DOHH2 (cell line): ENCODE measurements around the gene NFATC3.

ENCODE experiments used
- H3F3A ChIP-seq: fragments of 200-600 bp; sonication (generic), shearing (Covaris generic); 2 replicates; pipeline ENCODE4 v1.6.0; 2016; ENCODE audit warnings: antibody characterized with exemption, mild to moderate bottlenecking; ENCODE audit not compliant: control insufficient read depth, insufficient read depth
- H3K27ac ChIP-seq: fragments of 200-600 bp; sonication (generic); 2 replicates; pipeline ENCODE4 v1.5.1; 2014; ENCODE audit warnings: low read depth, mild to moderate bottlenecking, low read length, moderate library complexity
- H3K27me3 ChIP-seq: fragments of 200-600 bp; sonication (generic); 2 replicates; pipeline ENCODE4 v1.6.1; 2014; ENCODE audit warnings: mild to moderate bottlenecking, low read length, mixed read lengths; ENCODE audit not compliant: control insufficient read depth
- H3K36me3 ChIP-seq: fragments of 200-600 bp; sonication (generic); 2 replicates; pipeline ENCODE4 v1.6.1; 2014; ENCODE audit warnings: mild to moderate bottlenecking, low read length, moderate library complexity, mixed read lengths; ENCODE audit not compliant: control insufficient read depth
- H3K4me1 ChIP-seq: fragments of 200-600 bp; sonication (generic); 2 replicates; pipeline ENCODE4 v1.6.1; 2014; ENCODE audit warnings: mild to moderate bottlenecking, low read length, mixed read lengths; ENCODE audit not compliant: control insufficient read depth
- H3K4me2 ChIP-seq: fragments of 200-600 bp; sonication (generic); 2 replicates; pipeline ENCODE4 v1.6.0; 2014; ENCODE audit warnings: mild to moderate bottlenecking, low read length, moderate library complexity
- H3K4me3 ChIP-seq: fragments of 200-600 bp; sonication (generic); 2 replicates; pipeline ENCODE4 v1.5.1; 2014; ENCODE audit warnings: mild to moderate bottlenecking, low read length, mixed read lengths
- H3K79me2 ChIP-seq: fragments of 200-600 bp; sonication (generic); 2 replicates; pipeline ENCODE4 v1.6.1; 2014; ENCODE audit warnings: mild to moderate bottlenecking, low read length, mixed read lengths; ENCODE audit not compliant: control insufficient read depth
- H3K9me2 ChIP-seq: fragments of 200-600 bp; sonication (generic); replicated peaks from 2 replicates; pipeline ENCODE4 v1.6.1; 2014; ENCODE audit warnings: mild to moderate bottlenecking, low read length, mixed read lengths; ENCODE audit not compliant: control insufficient read depth
- H3K9me3 ChIP-seq: fragments of 200-600 bp; sonication (generic); 2 replicates; pipeline ENCODE4 v1.6.1; 2014; ENCODE audit warnings: antibody characterized with exemption, low read length, mixed read lengths; ENCODE audit not compliant: control insufficient read depth, insufficient read depth
- H4K20me1 ChIP-seq: fragments of 200-600 bp; sonication (generic); 2 replicates; pipeline ENCODE4 v1.6.0; 2014; ENCODE audit warnings: low read depth, mild to moderate bottlenecking, antibody characterized with exemption, low read length, moderate library complexity; ENCODE audit not compliant: control insufficient read depth, insufficient read depth
- CTCF ChIP-seq: fragments of 200-600 bp; sonication (generic); IDR thresholded peaks from one replicate; pipeline ENCODE4 v1.5.1; 2014; ENCODE audit warnings: antibody characterized with exemption, mild to moderate bottlenecking, low read depth, low read length; ENCODE audit not compliant: poor library complexity, severe bottlenecking
- EZH2phosphoT487 ChIP-seq: fragments of 200-600 bp; sonication (generic); IDR thresholded peaks from 2 replicates; pipeline ENCODE4 v1.6.1; 2017; ENCODE audit warnings: borderline replicate concordance, mild to moderate bottlenecking, antibody characterized with exemption, low read length, moderate library complexity, mixed read lengths

Gene NFATC3

GRCh38 chr16:68075980-68076379 lies 9.2 kb upstream of the NFATC3 start:
- Histone ChIP-seq H3K36me3 (peaks cover 70% of the 10 kb centered on the region), H3K9me2 (no peaks in the 10 kb centered on the region), H3K4me1 (peaks cover 83% of the 10 kb centered on the region), H3K9me3 (no peaks in the 10 kb centered on the region), H4K20me1 (no peaks in the 10 kb centered on the region), H3F3A (peaks cover 14% of the 10 kb centered on the region), H3K27me3 (no peaks in the 10 kb centered on the region), H3K27ac (no peak overlapping the region), H3K4me2 (no peak overlapping the region), H3K4me3 (no peak overlapping the region), H3K79me2 (no peaks in the 10 kb centered on the region)
- TF ChIP-seq EZH2phosphoT487 (no peak), CTCF (no peak)

GRCh38 chr16:68076560-68076959 lies 8.6 kb upstream of the NFATC3 start:
- Histone ChIP-seq H3K27ac (no peak overlapping the region), H3F3A (peaks cover 8% of the 10 kb centered on the region), H3K4me2 (no peak overlapping the region), H3K27me3 (no peaks in the 10 kb centered on the region), H3K4me1 (peaks cover 77% of the 10 kb centered on the region), H3K9me3 (no peaks in the 10 kb centered on the region), H3K36me3 (peaks cover 66% of the 10 kb centered on the region), H3K9me2 (no peaks in the 10 kb centered on the region), H3K79me2 (no peaks in the 10 kb centered on the region), H3K4me3 (no peak overlapping the region), H4K20me1 (no peaks in the 10 kb centered on the region)
- no peak for TF ChIP-seq CTCF
- no peak for TF ChIP-seq EZH2phosphoT487

GRCh38 chr16:68077866-68078700 lies 7.1 kb upstream of the NFATC3 start:
- no peak overlapping the region for H3K4me2 ChIP-seq
- H3K27me3 ChIP-seq = no peaks in the 10 kb centered on the region
- no peaks in the 10 kb centered on the region for H3K9me3 ChIP-seq
- H3K36me3 ChIP-seq = peaks cover 51% of the 10 kb centered on the region
- TF ChIP-seq EZH2phosphoT487 (no peak), CTCF (no peak)
- no peak overlapping the region for H3K4me3 ChIP-seq
- no peaks in the 10 kb centered on the region for H3K79me2 ChIP-seq
- no peaks in the 10 kb centered on the region for H4K20me1 ChIP-seq
- peaks cover 62% of the 10 kb centered on the region for H3K4me1 ChIP-seq
- no peak overlapping the region for H3K27ac ChIP-seq
- H3K9me2 ChIP-seq = no peaks in the 10 kb centered on the region
- peaks cover 5% of the 10 kb centered on the region for H3F3A ChIP-seq
